Endodermal cell (in vitro differentiated cells): ENCODE data around the gene SLC15A5. TPM values are rescaled to one million over a fixed set of nuclear protein-coding genes. Genes with fewer than 3 reads are reported as not detected.

Experiments
- DNase-seq: peaks from one replicate; pipeline ENCODE4 v3.0.0-alpha.2; 2017
- H3K27ac ChIP-seq: 2 replicates; pipeline ENCODE4 v1.5.1; 2013; ENCODE audit warnings: mild to moderate bottlenecking, low read depth, low read length, moderate library complexity
- H3K27me3 ChIP-seq: 2 replicates; pipeline ENCODE4 v1.6.1; 2013; ENCODE audit warnings: mild to moderate bottlenecking, low read length, moderate library complexity; ENCODE audit not compliant: insufficient read depth, control insufficient read depth, poor library complexity, severe bottlenecking
- H3K36me3 ChIP-seq: 2 replicates; pipeline ENCODE4 v1.7.0; 2013; ENCODE audit warnings: mild to moderate bottlenecking, low read length, moderate library complexity; ENCODE audit not compliant: control insufficient read depth, insufficient read depth
- H3K4me1 ChIP-seq: one replicate; pipeline ENCODE4 v1.7.0; 2013; ENCODE audit warnings: low read length; ENCODE audit not compliant: control insufficient read depth, insufficient read depth
- H3K4me3 ChIP-seq: 2 replicates; pipeline ENCODE4 v1.5.1; 2013; ENCODE audit warnings: mild to moderate bottlenecking, low read length, moderate library complexity
- H3K9ac ChIP-seq: 2 replicates; pipeline ENCODE4 v1.6.1; 2013; ENCODE audit warnings: mild to moderate bottlenecking, low read length, moderate library complexity; ENCODE audit not compliant: poor library complexity, severe bottlenecking; ENCODE audit errors: extremely low read depth
- H3K9me3 ChIP-seq: 2 replicates; pipeline ENCODE4 v1.6.1; 2013; ENCODE audit warnings: mild to moderate bottlenecking, low read length, moderate library complexity; ENCODE audit not compliant: control insufficient read depth
- H3K27ac Mint-ChIP-seq: 2 replicates; pipeline ENCODE4 v1.8.0; 2020; ENCODE audit warnings: mixed read lengths
- H3K27me3 Mint-ChIP-seq: 2 replicates; pipeline ENCODE4 v1.8.0; 2021; ENCODE audit warnings: mild to moderate bottlenecking, mixed read lengths; ENCODE audit not compliant: insufficient read depth
- H3K36me3 Mint-ChIP-seq: 2 replicates; pipeline ENCODE4 v1.8.0; 2020; ENCODE audit warnings: low read depth, mixed read lengths
- H3K4me1 Mint-ChIP-seq: 2 replicates; pipeline ENCODE4 v1.8.0; 2020; ENCODE audit warnings: mixed read lengths
- H3K4me3 Mint-ChIP-seq: 2 replicates; pipeline ENCODE4 v1.8.0; 2020; ENCODE audit warnings: mild to moderate bottlenecking, moderate library complexity, mixed read lengths
- H3K9me3 Mint-ChIP-seq: 2 replicates; pipeline ENCODE4 v1.8.0; 2020; ENCODE audit warnings: mild to moderate bottlenecking, mixed read lengths
- WGBS, 2 experiments: methylation state at CpG; one replicate each; pipeline versions ENCODE4 v1.1.5 to v1.1.7; 2013; ENCODE audit warnings: missing lambda C conversion rate in 2 of 2, mixed read lengths in 1 of 2; ENCODE audit not compliant: insufficient coverage in 1 of 2, insufficient read length in 1 of 2; 5-methylcytosine and 5-hydroxymethylcytosine counted together
- total RNA-seq, 2 donors: library from RNA; stranded (reverse); fragmentation: NEBNext Ultra II Directional in 1 of 2; extraction: Animal tissue kit (Norgen Biotek cat#: 25700) in 1 of 2; gene quantifications; 2 replicates in 1 of 2; 3 replicates in 1 of 2; pipeline ENCODE4 v1.2.1, GENCODE V29; 2021
- TF ChIP-seq, protein P1 (sequence below): fragments of 200-600 bp; sonication (generic); conservative IDR thresholded peaks from 2 replicates; pipeline ENCODE4 v1.5.0; 2021; ENCODE audit warnings: antibody characterized with exemption, mild to moderate bottlenecking

SLC15A5 gene
- total RNA-seq, 2 donors from 2014 or later = not detected

DNA sequence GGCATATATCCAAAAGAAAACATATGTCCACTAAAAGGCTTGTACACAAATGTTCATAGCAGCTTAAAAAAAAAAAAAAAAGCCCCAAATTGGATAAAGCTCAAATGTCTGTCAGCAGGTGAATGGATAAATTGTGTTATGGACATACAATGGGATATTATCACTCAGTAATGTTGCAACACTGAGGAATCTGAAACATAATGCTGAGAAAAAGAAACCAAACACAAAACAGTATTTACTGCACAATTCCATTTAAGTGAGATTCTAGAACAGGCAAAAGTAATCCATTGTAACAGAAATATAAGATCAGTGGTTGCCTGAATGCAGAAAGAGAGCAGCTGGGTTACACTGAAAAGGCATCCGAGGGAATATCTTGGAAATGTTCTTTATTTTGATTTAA lies 117.9 kb downstream of the SLC15A5 start:
- TF ChIP-seq, protein P1, sequence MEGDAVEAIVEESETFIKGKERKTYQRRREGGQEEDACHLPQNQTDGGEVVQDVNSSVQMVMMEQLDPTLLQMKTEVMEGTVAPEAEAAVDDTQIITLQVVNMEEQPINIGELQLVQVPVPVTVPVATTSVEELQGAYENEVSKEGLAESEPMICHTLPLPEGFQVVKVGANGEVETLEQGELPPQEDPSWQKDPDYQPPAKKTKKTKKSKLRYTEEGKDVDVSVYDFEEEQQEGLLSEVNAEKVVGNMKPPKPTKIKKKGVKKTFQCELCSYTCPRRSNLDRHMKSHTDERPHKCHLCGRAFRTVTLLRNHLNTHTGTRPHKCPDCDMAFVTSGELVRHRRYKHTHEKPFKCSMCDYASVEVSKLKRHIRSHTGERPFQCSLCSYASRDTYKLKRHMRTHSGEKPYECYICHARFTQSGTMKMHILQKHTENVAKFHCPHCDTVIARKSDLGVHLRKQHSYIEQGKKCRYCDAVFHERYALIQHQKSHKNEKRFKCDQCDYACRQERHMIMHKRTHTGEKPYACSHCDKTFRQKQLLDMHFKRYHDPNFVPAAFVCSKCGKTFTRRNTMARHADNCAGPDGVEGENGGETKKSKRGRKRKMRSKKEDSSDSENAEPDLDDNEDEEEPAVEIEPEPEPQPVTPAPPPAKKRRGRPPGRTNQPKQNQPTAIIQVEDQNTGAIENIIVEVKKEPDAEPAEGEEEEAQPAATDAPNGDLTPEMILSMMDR = no peak
- Histone ChIP-seq H3K4me3 (no peak overlapping the region), H3K27ac (no peak overlapping the region), H3K9me3 (no peaks in the 10 kb centered on the region), H3K9ac (no peak overlapping the region), H3K36me3 (no peaks in the 10 kb centered on the region), H3K27me3 (no peaks in the 10 kb centered on the region), H3K4me1 (no peaks in the 10 kb centered on the region)
- Mint-ChIP-seq H3K4me1 (peaks cover 9% of the 10 kb centered on the region), H3K9me3 (no peaks in the 10 kb centered on the region), H3K36me3 (no peaks in the 10 kb centered on the region), H3K27me3 (no peaks in the 10 kb centered on the region), H3K27ac (no peak overlapping the region), H3K4me3 (no peak overlapping the region)
- no peak for DNase-seq
- WGBS, 2 experiments = 100% methylated on average over 1 of the region's 1 CpG; no CpG with 5 or more reads in 1 of the 2 experiments

DNA sequence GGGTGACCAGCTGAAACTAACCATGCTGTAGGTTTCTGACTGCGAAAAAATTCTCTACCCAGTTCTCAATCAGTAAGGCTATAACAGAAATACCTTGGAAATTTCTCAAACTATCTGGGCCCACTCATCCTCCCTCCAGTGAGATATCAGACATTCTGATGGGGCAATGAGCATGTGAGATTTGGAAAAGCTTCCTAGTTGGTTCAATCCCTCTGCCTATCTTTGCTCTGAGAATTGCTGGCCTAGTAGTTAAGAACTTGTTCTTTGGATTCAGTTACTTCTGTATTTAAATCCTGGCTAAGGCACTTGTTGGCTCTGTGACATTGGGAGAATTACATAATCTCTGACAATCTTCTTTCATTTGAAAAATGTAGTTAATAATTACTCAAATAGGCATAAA lies 119.4 kb downstream of the SLC15A5 start:
- no peaks in the 10 kb centered on the region for H3K27me3 Mint-ChIP-seq
- TF ChIP-seq, protein P1 = no peak
- H3K36me3 ChIP-seq = no peaks in the 10 kb centered on the region
- H3K9me3 Mint-ChIP-seq = no peaks in the 10 kb centered on the region
- H3K4me3 ChIP-seq = no peak overlapping the region
- H3K4me3 Mint-ChIP-seq = no peak overlapping the region
- H3K4me1 ChIP-seq = no peaks in the 10 kb centered on the region
- no peak overlapping the region for H3K9ac ChIP-seq
- no peak for DNase-seq
- no peaks in the 10 kb centered on the region for H3K27me3 ChIP-seq
- H3K36me3 Mint-ChIP-seq = no peaks in the 10 kb centered on the region
- no peaks in the 10 kb centered on the region for H3K9me3 ChIP-seq
- WGBS, 2 experiments = 94 to 100% methylated on average over 1 of the region's 1 CpG
- no peak overlapping the region for H3K27ac ChIP-seq
- no peak overlapping the region for H3K27ac Mint-ChIP-seq
- peaks cover 2% of the 10 kb centered on the region for H3K4me1 Mint-ChIP-seq

DNA sequence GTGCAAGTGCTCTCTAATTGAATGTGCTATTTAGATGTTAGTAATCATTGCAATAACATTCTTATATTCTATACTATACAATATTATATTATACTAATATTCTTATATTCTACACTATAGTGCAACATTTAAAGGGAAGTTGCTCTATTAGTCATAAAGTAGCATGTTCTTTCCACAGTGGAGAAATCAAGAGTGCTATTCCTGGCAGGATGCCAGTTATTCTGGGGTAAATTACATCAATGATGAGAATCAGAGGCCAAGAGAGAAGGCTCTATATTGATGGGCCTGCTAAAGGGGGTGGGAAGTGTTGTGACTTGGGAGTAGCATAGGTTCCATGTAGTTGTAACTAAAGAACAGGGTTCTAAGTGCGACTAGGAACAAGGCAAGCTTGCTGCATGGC lies 121.5 kb downstream of the SLC15A5 start:
- no peaks in the 10 kb centered on the region for H3K27me3 ChIP-seq
- H3K9ac ChIP-seq = no peak overlapping the region
- H3K4me1 ChIP-seq = no peaks in the 10 kb centered on the region
- H3K4me1 Mint-ChIP-seq = peaks cover 8% of the 10 kb centered on the region
- H3K9me3 Mint-ChIP-seq = no peaks in the 10 kb centered on the region
- no peak overlapping the region for H3K27ac ChIP-seq
- no peak overlapping the region for H3K4me3 Mint-ChIP-seq
- 87 to 100% methylated on average over 1 of the region's 1 CpG for WGBS, 2 experiments
- H3K27me3 Mint-ChIP-seq = no peaks in the 10 kb centered on the region
- DNase-seq = no peak
- H3K9me3 ChIP-seq = no peaks in the 10 kb centered on the region
- no peak overlapping the region for H3K27ac Mint-ChIP-seq
- no peaks in the 10 kb centered on the region for H3K36me3 Mint-ChIP-seq
- H3K4me3 ChIP-seq = no peak overlapping the region
- H3K36me3 ChIP-seq = no peaks in the 10 kb centered on the region
- TF ChIP-seq, protein P1 = no peak
